GM19395 (cell line): ENCODE data around the gene ADARB2.
"Not testable (repeated sequence)": the region's sequence is repeated elsewhere in the genome, so short reads cannot be mapped to it uniquely, and the experiment has no call there.

ENCODE experiments used
- ATAC-seq: cut with Tn5 transposase; IDR thresholded peaks from one replicate; pipeline ENCODE4 v1.9.1; 2021; ENCODE audit warnings: mild to moderate bottlenecking, moderate library complexity; ENCODE audit not compliant: unreplicated experiment

ADARB2 gene

GRCh38 chr10:1552406-1552805 is 184.9 kb downstream of the ADARB2 start:
- no peak for ATAC-seq

- no peak for ATAC-seq
Observed at GRCh38 chr10:1551636-1552338, 185.5 kb downstream of the ADARB2 start.

- no peak for ATAC-seq
Observed at GRCh38 chr10:1550616-1551015, 186.7 kb downstream of the ADARB2 start.

- no peak for ATAC-seq
Observed at GRCh38 chr10:1550291-1550595, 187.1 kb downstream of the ADARB2 start.

GRCh38 chr10:1549591-1550290 is 187.6 kb downstream of the ADARB2 start:
- no peak for ATAC-seq

- ATAC-seq: no peak
Observed at GRCh38 chr10:1548596-1548995, 188.7 kb downstream of the ADARB2 start.

- ATAC-seq: no peak
Observed at GRCh38 chr10:1548146-1548545, 189.2 kb downstream of the ADARB2 start.

GRCh38 chr10:1546431-1547110 is 190.8 kb downstream of the ADARB2 start:
- no peak for ATAC-seq

- ATAC-seq: no peak
Observed at GRCh38 chr10:1545524-1545923, 191.8 kb downstream of the ADARB2 start.

GRCh38 chr10:1544929-1545328 is 192.4 kb downstream of the ADARB2 start:
- ATAC-seq: no peak

- ATAC-seq: no peak
Observed at GRCh38 chr10:1544209-1544673, 193.1 kb downstream of the ADARB2 start.

- no peak for ATAC-seq
Observed at GRCh38 chr10:1543596-1543995, 193.7 kb downstream of the ADARB2 start.

- no peak for ATAC-seq
Observed at GRCh38 chr10:1542941-1543340, 194.4 kb downstream of the ADARB2 start.

GRCh38 chr10:1540144-1540543 is 197.2 kb downstream of the ADARB2 start:
- no peak for ATAC-seq

- no peak for ATAC-seq
Observed at GRCh38 chr10:1539216-1539615, 198.1 kb downstream of the ADARB2 start.

- no peak for ATAC-seq
Observed at GRCh38 chr10:1538531-1539061, 198.7 kb downstream of the ADARB2 start.

- no peak for ATAC-seq
Observed at GRCh38 chr10:1538121-1538520, 199.2 kb downstream of the ADARB2 start.

- ATAC-seq: not testable (repeated sequence)
Observed at GRCh38 chr10:1537449-1537848, 199.9 kb downstream of the ADARB2 start.

GRCh38 chr10:1536341-1536740 is 201.0 kb downstream of the ADARB2 start:
- ATAC-seq: no peak

- ATAC-seq: no peak
Observed at GRCh38 chr10:1535301-1535965, 201.9 kb downstream of the ADARB2 start.

GRCh38 chr10:1534820-1535219 is 202.5 kb downstream of the ADARB2 start:
- no peak for ATAC-seq
